NCI-H2107 treated with DMSO at 0.1 percent for 48 hours (cell line): ENCODE data around the gene TRPC3.
A peak's percentile ranks its signal among the peaks of the same experiment; 100 is the strongest.

ENCODE experiments used
- DNase-seq: peaks from one replicate; lab custom pipeline; 2025; ENCODE audit not compliant: unreplicated experiment; lab: John Stamatoyannopoulos, UW

Gene TRPC3

DNA sequence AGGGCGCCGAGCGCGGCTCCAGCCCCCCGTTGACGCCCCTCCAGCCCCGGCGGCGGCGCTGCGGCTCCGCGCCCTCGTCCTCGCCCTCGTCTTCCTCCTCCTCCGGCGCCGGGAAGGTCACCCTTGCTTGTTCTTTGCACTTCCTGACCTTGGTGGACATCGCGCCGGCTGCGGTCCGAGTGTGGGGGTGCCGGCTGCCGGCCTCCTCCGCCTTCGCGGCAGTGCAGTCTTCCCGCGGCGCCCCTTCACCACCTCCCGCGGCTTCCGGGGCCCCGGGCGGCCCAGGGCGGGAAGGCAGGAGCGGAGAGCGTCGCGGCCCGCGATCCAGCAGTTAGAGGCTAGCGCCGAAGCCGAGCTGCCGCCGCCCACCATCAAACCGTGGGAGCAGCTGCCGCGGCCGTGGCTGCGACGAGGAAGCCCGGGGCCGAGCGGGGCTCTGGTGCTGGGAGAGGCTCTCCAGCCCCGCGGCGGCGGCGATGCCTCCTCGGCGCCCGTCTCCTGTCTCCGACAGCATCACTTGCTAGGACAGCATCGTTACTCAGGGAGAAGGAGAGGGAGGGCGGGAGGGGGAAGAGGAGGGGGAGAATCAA is at the start of gene TRPC3:
TRPC3 (minus strand) TSS at position 540 of the 590 bp plus-strand sequence; CDS start at position 160, 380 bp downstream.
- no peak for DNase-seq

- no peak for DNase-seq
Measured at GRCh38 chr4:122000849-122001248, 49.0 kb upstream of the TRPC3 start.

GRCh38 chr4:121998024-121998423 is 46.2 kb upstream of the TRPC3 start:
- DNase-seq = peak; percentile 53

- DNase-seq = no peak
Measured at GRCh38 chr4:121995790-121996537, 44.1 kb upstream of the TRPC3 start.

DNA sequence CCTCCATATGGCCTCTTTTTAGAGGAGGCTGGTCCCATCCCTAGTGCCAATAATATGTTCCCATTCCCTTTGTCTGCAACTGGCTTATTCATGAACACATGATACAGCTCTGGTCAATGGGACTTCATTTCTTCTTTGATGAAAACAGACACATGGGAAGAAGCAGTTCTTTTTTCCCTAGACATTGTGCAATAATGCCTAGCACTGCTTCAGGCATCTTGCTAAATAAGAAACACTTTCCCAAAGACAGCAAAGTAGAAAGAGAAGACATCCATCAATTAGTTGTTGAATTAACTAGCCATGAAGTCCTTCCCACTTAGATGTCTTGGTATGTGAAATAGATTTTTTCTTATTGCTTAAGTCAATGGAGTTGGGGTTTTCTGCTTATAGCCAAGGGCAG is 40.1 kb upstream of the TRPC3 start:
- DNase-seq = no peak

DNA sequence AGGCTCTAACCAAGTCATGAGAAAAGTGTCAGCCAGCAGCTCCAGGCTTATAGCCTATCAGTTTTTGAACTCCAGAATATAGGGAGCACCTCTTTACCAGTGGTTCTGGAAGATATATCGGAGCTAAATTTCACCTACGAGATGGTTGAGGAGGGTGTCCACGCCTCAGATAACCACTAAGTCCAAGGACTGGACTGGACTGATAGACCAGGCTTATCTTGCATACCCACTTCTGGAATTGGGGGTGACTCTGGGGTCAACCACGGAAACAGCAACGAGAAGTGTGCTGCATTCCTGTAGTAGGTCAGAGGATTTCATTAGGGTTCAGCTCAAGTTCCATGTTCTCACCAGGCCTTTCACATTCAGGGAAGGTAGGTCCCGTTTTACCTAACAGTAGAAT is 38.6 kb upstream of the TRPC3 start:
- DNase-seq = no peak

DNA sequence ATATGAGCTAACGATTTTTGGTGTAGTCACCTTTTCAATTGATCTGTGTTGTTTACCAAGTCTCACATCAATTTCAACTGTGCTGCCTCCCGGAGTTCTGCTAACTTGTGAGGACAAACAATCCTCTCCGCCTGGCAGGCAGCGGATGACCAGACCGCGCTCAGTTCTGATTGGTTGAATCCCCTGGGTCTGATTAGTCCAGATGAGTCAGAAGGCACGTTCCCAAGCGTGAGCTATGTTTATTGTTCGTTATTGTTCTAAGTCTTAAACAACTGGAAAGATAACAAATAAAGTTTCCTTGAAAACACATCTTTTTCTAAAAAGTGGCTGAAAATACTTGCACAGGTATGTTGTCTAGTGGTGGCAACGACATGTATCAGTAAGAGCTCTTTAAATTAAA is 37.9 kb upstream of the TRPC3 start:
- DNase-seq = no peak

DNA sequence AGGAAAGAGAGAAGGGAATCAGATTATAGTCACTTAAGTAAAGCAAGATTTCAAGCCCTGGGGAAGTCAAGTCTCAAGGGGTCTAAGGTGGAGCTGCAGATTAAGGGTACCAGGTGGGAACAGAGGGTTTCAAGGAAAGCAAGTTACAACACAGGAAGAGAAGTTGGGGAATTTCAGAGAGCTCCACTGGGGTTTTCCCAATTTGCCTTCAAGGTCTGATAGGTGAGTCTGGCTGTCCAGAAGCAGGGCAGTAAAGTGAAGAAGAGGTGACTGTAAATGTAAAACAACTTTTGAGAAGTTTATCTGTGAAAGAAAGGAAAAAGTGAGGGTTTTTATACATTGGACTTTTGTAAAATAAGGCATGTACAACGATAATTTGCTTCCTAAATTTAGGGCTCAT is 37.1 kb upstream of the TRPC3 start:
- DNase-seq = no peak

DNA sequence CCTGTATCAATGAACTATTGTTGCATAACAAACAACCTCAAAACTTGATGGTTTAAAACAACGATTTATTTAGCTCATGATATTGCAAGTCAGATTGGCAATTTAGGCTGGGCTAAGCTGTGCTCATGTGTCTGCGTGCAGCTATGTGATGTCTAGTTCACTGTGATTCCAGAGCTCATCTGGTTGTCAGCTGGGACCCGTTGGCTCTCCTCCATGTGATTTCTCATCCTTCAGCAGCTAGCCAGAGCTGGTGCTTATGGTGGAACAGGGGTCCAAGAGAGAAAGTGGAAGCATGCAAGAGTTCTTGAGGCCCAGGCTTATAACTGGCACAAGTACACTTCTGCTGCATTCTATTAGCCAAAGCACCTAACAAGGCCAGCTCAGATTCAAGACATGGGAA is 28.8 kb upstream of the TRPC3 start:
- DNase-seq = no peak

- no peak for DNase-seq
Measured at GRCh38 chr4:121978172-121978516, 26.3 kb upstream of the TRPC3 start.

DNA sequence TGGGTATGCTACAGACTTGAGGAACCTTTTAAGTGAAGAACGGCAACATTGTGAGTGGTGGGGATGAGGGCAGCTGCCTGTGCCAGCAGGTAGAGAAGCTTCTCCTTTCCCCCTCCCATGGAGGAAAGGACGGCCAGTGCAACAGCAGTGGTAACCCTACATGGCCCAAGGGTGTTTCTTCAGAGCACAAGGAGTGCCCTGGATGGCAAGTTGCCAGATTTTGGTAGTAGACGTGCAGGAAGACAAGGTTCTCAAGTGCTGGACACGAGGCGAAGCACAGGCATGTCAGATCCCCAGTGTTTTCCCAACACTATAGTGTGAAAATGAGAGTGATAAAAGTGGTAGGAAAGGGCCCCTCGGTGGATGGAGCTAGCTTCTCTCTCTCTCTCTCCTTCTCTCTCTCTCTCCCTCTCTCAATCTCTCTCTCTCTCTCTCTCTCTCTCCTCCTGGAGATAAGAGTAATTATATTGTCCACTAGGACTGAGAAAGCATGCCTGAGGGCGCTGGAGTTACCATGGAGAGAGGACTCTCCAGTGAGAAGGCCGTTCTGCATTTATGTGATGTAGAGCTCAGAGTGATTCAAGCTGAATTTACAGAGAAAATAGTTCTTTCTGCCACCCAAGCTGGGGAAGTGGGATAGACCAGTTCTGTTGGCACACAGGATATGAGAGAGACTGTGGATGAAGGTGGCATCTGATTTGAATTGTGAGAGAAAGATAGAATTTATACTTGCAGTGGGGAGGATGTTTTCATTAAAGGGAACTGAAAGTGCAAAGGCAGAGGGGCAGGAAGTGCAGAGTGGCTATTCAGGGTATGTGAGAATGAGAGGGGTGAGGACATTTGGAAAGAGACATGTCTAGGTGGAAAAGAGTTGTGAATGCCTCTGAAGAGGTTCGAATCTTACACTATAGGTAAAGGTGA is 25.7 kb upstream of the TRPC3 start:
- DNase-seq = no peak

DNA sequence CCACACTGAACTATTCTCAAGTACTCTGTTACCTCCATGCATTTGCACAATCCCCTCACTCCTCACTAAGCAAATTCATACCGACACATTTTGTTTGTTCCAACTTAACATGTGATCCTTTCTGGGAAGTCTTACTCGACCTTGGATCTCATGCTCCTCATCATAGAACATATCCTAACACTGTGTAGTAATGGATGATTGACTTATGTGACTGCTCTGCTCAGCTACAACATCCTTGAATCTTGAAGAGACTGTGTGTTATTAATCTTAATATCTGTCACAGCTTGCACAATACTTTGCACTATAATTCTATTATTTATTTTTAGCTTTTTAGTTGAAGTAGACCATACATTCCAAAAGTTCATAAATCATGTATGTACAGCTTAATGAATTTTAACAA is 23.9 kb upstream of the TRPC3 start:
- no peak for DNase-seq

DNA sequence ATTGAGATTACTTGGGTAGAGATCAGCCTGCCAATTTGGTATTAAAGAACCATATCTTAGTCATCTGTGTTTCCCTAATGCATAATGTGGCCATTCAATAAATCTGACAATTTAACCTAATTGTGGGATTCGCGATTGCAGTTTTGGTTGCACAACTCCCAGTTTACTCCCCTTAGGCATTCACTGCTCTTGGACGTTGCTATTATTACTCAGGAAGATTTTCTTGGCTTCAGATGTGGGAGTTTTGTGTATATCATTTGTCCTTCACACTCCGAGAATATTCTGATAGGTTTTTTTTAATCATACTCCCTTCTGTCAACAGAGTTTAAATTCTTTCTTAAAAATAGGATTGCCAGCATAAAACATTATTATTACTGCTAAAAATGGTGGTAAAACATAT is 22.0 kb upstream of the TRPC3 start:
- DNase-seq = no peak

DNA sequence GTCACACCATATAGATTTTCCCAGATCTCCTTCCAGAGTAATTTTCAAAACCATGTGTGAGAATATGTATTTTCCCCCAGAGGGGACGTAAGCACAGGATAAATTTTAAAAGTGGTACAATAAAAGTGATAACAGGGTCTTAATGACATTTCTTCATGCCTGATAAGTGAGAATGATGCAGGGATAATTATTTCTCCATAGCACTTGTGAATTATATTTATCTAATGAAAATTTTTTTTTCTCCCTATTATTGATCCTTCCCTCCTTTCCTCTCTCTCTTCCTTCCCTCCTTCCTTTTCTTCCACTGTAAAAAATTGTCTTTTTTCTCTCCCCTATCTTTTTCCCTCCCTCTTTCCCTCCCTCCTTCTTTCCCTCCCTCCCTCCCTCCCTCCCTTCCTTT is 17.0 kb upstream of the TRPC3 start:
- DNase-seq = no peak

GRCh38 chr4:121964958-121965357 is 13.1 kb upstream of the TRPC3 start:
- DNase-seq = no peak

GRCh38 chr4:121960818-121961217 is 9.0 kb upstream of the TRPC3 start:
- no peak for DNase-seq

GRCh38 chr4:121958777-121959176 is 6.9 kb upstream of the TRPC3 start:
- no peak for DNase-seq

DNA sequence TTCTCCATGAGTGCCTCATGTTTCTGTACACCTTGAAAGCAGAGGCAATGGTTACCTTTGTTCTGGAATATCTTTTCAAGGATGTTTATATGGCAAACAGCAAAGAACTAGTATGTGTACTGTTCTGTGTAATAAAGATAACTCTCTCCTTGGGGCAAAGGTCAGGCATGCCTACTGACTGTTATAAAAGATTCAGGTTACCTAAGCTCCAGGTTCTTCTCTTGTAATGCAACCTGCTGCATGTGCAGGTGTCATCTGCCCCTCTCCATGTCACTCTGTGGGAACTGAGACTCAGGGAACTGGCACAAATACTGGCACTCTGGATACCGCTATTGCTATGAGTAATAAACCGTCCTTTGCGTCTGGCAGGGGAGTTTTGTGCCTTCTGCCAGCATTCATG is 5.4 kb upstream of the TRPC3 start:
- no peak for DNase-seq

- no peak for DNase-seq
Measured at GRCh38 chr4:121953860-121954259, 2.0 kb upstream of the TRPC3 start.

DNA sequence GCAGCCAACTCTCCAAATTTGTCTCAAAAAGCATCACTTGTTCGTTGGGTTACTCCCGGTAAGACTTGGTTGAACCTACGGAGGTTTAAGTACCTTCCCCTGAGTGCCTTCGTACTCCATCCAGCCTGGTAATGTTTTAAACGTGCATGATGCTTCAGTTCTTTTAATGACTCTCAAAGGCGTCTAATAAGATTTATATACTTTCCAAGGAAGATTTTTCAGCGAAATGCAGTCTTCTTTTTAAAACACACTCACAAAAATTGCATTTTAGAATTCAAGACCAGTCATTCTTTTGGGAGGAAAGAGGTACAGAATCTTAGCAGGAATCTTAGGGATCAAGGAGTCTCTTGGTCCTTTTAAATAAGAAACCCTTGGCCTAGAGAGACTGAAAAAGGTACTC is 430 bp upstream of the TRPC3 start:
- no peak for DNase-seq

DNA sequence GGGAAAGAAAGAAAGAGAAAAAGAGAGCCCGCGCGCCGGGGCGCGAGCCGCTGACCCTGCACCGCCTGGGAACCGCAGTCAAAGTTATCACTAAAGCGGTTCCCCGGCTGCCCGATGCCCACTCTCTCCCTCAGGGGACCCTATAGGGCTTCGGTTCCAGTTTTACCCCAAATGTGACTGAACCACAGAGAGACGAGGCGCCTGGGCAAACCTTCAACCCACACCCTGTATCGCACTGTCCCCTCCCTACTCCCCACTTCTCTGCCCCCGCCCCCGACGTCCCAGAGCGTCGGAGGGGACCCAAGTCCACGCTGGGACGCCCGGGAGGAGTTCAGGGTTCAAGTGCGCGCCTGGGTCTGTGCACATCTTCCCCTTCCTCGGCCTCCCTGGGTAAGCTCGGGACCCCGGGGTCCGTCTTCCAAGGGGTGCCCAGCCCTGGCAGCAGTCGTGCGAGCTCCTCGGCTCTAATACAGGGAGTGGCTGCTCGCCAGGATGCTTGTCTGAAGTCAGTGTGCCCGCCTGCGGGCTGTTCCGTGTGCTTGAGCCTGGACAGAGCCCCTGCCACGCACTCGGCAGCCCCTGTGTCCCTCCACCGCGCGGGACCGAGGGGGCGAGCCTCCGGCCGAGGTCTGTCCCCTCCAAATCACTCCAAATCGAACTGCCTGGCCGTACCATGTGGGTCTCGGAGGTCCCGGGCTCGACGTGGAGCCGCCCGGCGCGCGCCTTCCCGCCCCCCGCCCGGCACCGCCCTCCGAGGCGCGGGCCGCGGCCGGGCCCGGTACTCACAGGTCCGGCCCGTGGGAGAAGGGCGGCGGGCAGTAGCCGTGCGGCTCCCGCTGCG is 960 bp downstream of the TRPC3 start:
- no peak for DNase-seq
